ENCODE measurements around the gene GALK2.

DNA sequence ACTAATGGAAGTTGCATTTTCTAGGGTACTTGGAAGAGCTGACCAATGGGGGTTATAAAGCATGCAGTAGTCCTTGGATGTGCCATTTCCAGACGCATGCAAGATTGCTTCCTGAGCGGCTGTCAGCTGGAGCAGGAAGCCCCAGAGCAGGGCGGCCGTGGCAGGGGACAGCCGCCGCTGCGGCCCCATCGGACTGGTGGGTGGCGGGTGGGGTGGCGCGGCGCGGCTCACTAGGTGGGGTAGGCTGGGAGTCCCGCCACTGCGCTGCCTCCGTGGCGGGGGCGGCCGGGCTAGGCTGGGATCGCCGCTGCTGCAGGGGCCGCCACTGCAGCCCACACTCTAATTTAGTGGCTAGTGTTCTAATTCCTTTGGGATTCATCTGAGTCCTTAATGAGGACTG lies 196.4 kb downstream of the GALK2 start:
- TF ChIP-seq POLR2A (IDR thresholded peaks at IDR 0.05; ENCODE audit: low read depth, low read length): no peak
- no peak for TF ChIP-seq POLR2AphosphoS5 (IDR thresholded peaks at IDR 0.05; ENCODE audit: low read depth, low read length)
- no peak for TF ChIP-seq TAF1 (IDR thresholded peaks at IDR 0.05; ENCODE audit: borderline replicate concordance, low read depth, low read length)
